Measurements from ENCODE around the gene HS6ST1.

Gene HS6ST1

DNA sequence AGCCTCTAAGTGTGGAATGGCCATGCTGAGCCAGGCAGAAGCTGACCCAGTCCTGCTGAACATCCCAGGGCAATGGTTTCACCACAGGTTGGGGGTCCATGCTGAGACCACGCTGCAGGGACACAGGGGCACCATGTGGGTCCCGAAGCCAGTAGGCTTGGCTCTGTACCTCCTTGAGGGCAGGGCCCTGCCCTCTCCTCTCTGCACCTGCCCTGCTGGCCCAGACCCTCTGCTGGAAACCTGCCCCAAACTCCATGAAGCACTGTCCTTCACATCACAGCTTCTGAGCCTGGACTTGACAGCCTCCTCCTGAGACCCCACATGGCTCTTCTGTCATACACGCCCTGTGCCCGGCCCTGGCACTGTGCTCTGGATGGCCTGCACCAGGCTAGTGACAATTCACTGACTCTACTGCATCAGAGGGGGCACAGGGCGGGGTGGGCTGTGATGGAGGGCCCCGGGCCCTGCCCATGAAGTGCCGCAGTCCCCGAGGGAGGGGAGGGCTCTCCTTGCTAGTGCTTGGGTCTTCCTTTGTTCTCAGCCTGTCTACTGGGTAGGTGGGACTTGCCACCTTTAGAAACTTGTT is 24.7 kb downstream of the HS6ST1 start:
- H3K27ac ChIP-seq: no peak overlapping the region
- TF ChIP-seq, protein P1, sequence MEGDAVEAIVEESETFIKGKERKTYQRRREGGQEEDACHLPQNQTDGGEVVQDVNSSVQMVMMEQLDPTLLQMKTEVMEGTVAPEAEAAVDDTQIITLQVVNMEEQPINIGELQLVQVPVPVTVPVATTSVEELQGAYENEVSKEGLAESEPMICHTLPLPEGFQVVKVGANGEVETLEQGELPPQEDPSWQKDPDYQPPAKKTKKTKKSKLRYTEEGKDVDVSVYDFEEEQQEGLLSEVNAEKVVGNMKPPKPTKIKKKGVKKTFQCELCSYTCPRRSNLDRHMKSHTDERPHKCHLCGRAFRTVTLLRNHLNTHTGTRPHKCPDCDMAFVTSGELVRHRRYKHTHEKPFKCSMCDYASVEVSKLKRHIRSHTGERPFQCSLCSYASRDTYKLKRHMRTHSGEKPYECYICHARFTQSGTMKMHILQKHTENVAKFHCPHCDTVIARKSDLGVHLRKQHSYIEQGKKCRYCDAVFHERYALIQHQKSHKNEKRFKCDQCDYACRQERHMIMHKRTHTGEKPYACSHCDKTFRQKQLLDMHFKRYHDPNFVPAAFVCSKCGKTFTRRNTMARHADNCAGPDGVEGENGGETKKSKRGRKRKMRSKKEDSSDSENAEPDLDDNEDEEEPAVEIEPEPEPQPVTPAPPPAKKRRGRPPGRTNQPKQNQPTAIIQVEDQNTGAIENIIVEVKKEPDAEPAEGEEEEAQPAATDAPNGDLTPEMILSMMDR (conservative IDR thresholded peaks at IDR 0.05): no peak

DNA sequence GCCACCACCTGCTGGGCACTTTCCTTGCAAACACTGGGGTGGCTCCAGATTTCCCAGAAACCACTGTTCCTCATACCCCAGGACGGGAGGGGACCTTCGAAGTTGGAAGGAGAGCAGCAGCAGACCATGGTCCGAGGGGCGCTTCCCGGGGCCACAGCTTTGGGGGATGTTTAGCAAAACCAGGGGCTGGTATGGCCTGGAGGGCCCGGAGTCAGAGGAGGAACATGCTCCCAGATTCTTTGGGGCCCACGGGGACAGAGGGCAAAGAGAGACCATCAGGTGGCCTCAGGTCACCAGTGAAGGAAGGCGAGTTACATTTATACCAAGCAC is 25.3 kb downstream of the HS6ST1 start:
- TF ChIP-seq, protein P1 (conservative IDR thresholded peaks at IDR 0.05): no peak
- no peak overlapping the region for H3K27ac ChIP-seq

DNA sequence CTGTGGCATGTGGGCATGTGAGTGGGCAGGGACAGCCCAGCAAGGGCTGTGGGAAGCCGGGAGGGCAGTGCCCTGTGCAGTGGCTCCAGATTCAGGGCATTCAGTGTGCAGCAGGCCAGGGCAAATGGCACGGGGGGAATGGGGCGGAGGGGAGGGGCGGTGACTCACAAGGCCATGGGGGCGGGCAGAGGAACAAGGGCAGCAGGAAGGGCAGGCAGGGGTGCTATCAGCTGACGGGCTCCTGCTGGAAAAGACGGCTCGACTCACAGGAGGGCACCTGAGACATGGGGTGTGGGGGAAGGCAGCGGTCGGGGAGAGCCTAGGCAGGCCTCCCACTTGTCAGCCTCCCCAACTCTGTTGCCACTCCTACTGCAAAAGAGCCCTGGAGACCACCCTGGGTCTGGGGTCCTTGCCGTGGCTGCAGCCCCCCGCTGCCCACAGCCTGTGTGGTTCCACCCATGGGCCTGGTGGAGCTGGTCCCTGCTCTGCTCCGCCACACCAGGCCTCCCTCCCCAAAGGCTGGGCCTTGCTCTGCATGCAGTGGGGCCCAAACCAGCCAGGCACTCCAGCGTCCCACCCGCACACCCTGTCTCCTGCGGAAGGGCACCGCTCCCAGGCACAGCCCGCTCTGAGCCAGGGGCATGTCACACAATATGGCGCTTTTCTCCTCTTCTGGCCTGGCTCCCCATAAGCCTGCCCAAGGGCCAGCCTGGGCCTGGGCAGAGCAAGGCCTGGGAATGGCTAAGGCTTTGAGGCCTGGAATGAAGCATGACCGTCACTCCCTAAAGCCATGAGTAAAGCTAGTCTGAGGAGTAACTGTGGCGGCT is 25.9 kb downstream of the HS6ST1 start:
- no peak overlapping the region for H3K27ac ChIP-seq
- TF ChIP-seq, protein P1 (conservative IDR thresholded peaks at IDR 0.05): no peak

DNA sequence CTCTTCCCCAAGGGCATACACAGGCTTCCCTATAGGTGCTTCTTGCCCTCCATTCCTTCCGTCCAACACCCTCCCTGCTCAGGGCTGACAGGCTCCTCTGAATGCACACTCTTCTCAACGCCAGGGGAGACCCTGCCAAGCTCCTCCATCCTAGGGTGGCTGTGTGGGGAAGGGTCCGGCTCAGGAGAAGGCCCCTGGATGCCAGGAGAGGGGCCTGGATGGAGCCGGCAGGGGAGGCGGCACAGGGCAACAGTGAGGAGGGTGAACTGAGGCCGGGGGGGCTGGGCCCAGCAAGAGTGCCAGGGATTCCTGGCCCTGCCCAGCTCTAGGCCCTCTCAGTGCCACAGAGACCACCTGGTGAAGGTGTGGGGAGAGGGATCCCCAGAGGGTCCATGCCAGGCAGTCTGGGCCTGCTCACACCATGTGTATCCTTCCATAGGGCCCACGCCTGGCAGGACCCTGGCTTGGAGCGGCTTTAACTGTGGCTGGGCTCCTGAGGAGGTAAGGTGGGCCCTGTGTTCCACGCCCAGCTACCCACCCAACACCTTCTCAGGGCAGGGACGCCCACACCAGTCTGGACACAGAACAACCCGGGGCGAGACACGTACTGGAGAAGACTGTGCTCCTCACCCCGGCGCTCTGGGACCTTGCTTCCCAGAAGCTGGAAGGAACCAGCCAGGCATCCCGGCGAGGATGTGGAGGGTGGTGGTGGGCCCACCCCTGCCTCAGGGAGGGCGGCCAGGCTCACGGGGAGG is 26.6 kb downstream of the HS6ST1 start:
- H3K27ac ChIP-seq: no peak overlapping the region
- TF ChIP-seq, protein P1 (conservative IDR thresholded peaks at IDR 0.05): no peak

DNA sequence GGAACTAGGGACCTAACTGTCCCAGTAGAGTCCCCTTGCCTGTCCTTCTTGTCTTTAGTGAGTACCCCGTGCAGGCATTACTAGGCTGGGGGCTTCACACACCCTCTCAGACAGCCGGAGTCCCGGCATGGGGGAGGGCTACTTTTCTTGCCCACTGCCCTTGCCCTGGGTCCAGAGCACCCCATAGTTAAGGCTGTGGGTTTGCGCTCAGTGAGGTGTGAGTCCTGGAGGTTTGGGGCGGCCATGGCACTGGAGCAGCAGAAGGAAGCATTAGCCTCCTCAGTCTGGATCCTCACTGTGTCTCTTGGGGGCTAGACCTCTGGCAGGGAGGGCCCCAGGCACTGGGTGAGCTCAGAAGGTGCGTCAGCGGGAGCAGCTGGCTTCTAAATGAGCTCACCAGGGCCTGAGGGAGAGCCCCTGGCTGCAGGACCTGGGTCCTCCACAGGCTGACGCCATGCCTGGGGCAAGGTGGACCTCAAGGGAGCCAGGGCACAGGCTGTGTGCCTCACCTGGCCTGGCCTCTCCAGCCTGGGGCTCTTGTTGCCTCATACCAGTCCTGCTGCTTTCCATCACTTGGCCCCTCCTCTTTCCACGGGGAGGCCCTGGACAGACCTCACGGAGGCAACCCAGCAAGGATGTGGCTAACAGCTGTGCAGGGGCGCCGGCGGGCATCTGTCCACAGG is 27.4 kb downstream of the HS6ST1 start:
- TF ChIP-seq, protein P1 (conservative IDR thresholded peaks at IDR 0.05): no peak
- no peak overlapping the region for H3K27ac ChIP-seq

DNA sequence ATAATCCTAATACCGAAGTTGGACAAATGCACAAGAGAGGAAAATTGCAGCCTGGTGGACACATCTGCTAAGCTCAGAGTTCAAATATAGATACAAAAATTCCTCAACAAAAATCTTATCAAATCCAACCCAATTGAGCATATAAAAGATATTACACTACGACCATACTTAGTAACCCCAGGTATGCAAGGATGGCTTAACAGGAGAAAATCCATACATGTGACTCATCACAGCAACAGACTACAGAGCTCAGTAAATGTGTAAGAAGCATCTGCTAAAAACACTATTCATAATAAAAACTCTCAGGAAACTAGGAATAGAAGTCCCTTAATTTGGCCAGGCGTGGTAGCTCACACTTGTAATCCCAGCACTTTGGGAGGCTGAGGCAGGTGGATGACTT is 28.3 kb downstream of the HS6ST1 start:
- TF ChIP-seq, protein P1 (conservative IDR thresholded peaks at IDR 0.05): no peak

DNA sequence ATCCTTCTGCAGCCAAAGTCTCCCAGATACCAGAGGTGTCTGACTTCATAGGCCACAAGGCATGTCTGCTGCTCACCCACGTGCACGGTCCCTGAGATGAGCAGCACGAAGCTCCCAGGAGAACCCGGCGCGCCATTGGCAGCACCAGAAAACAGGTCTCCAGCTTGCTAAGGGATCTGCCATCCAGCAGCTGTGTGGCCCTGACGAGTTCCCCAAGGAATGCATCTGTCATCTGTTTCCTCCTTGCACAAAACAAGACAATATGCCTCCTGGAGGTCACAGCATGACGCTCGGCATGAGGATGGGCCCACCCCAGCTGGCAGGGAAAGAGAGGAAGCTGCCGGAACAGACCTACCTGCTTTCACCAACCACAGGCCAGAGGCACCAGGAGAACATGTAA is 29.2 kb downstream of the HS6ST1 start:
- no peak overlapping the region for H3K27ac ChIP-seq
- TF ChIP-seq, protein P1 (conservative IDR thresholded peaks at IDR 0.05): no peak

More for the DNA sequence above, 28.3 kb downstream of the HS6ST1 start:
- no peak overlapping the region for H3K27ac ChIP-seq

Measured in VCaP (cell line).